Rectal smooth muscle tissue (tissue), 1 donor: ENCODE data around the gene SRSF5.
"Not testable (repeated sequence)": the region's sequence is repeated elsewhere in the genome, so short reads cannot be mapped to it uniquely, and the experiment has no call there.

Experiments
- H3K27ac ChIP-seq: one replicate; pipeline ENCODE4 v1.7.0; 2013; ENCODE audit warnings: low read depth, low read length, inconsistent platforms
- H3K27me3 ChIP-seq: one replicate; pipeline ENCODE4 v1.7.0; 2013; ENCODE audit warnings: low read length; ENCODE audit not compliant: control insufficient read depth, insufficient read depth
- H3K36me3 ChIP-seq: one replicate; pipeline ENCODE4 v1.7.0; 2013; ENCODE audit warnings: low read length; ENCODE audit not compliant: control insufficient read depth, insufficient read depth
- H3K4me1 ChIP-seq: one replicate; pipeline ENCODE4 v1.7.0; 2013; ENCODE audit warnings: low read length; ENCODE audit not compliant: control insufficient read depth, insufficient read depth
- H3K4me3 ChIP-seq: one replicate; pipeline ENCODE4 v1.7.0; 2013; ENCODE audit warnings: low read length
- H3K9ac ChIP-seq: one replicate; pipeline ENCODE4 v1.7.0; 2013; ENCODE audit warnings: low read length

Gene SRSF5

GRCh38 chr14:69796797-69797500, 30.0 kb downstream of the SRSF5 start, which contains the start of gene SLC10A1:
Gene SLC10A1 (minus strand): TSS chr14:69797241. CDS start chr14:69797155, 86 bp downstream.
- Histone ChIP-seq H3K36me3 (no peaks in the 10 kb centered on the region), H3K27me3 (no peaks in the 10 kb centered on the region), H3K27ac (no peak within 1 kb of the TSS), H3K4me1 (no peaks in the 10 kb centered on the region), H3K9ac (no peak within 1 kb of the TSS), H3K4me3 (no peak within 1 kb of the TSS)

GRCh38 chr14:69797573-69798338, 30.8 kb downstream of the SRSF5 start:
- H3K27ac ChIP-seq = no peak overlapping the region
- H3K27me3 ChIP-seq = no peaks in the 10 kb centered on the region
- H3K9ac ChIP-seq = no peak overlapping the region
- no peaks in the 10 kb centered on the region for H3K36me3 ChIP-seq
- no peaks in the 10 kb centered on the region for H3K4me1 ChIP-seq
- no peak overlapping the region for H3K4me3 ChIP-seq

DNA sequence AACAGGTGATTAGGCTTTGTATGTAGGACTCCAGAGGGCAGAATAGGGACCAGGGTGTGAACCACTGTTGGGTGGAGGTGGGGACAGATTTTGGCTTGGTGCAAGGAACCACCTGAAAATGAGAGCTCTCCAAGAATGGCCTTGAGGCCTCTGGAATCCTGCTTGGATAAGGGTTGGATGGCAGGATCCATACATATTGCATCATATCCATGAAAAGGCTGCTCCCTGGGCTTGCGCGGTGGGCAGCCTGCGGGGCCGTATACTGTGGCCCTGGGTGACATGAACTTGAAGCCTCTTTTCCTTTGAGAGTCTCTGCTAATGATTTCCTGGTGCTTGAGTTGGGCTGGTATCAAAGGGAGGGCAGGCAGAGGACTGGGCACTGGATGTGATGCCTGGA, 31.4 kb downstream of the SRSF5 start:
- H3K36me3 ChIP-seq = no peaks in the 10 kb centered on the region
- no peak overlapping the region for H3K4me3 ChIP-seq
- no peak overlapping the region for H3K27ac ChIP-seq
- no peak overlapping the region for H3K9ac ChIP-seq
- H3K4me1 ChIP-seq = no peaks in the 10 kb centered on the region
- H3K27me3 ChIP-seq = no peaks in the 10 kb centered on the region

GRCh38 chr14:69803753-69804152, 36.8 kb downstream of the SRSF5 start:
- no peaks in the 10 kb centered on the region for H3K27me3 ChIP-seq
- H3K9ac ChIP-seq = no peak overlapping the region
- H3K36me3 ChIP-seq = no peaks in the 10 kb centered on the region
- no peaks in the 10 kb centered on the region for H3K4me1 ChIP-seq
- H3K27ac ChIP-seq = no peak overlapping the region
- no peak overlapping the region for H3K4me3 ChIP-seq

GRCh38 chr14:69804902-69805301, 38.0 kb downstream of the SRSF5 start:
- H3K27ac ChIP-seq = no peak overlapping the region
- no peak overlapping the region for H3K9ac ChIP-seq
- no peak overlapping the region for H3K4me3 ChIP-seq
- H3K27me3 ChIP-seq = no peaks in the 10 kb centered on the region
- no peaks in the 10 kb centered on the region for H3K4me1 ChIP-seq
- H3K36me3 ChIP-seq = no peaks in the 10 kb centered on the region

DNA sequence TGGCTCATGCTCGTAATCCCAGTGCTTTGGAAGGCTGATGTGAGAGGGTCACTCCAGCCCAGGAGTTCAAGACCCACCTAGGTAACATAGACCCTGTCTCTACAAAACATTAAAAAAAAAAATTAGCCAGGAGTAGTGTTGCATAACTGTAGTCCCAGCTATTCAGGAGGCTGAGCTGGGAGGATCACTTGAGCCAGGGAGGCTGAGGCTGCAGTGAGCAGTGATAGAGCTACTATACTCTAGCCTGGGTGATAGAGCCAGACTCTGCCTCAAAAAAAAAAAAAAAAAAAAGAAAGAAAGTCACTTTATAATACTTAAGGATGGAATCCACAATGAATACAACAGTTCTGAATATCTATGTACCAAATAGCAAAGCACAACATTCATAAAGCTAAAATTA, 40.2 kb downstream of the SRSF5 start:
- H3K4me1 ChIP-seq = no peaks in the 10 kb centered on the region
- no peak overlapping the region for H3K9ac ChIP-seq
- no peak overlapping the region for H3K27ac ChIP-seq
- no peaks in the 10 kb centered on the region for H3K36me3 ChIP-seq
- no peaks in the 10 kb centered on the region for H3K27me3 ChIP-seq
- no peak overlapping the region for H3K4me3 ChIP-seq

- Histone ChIP-seq H3K36me3 (no peaks in the 10 kb centered on the region), H3K27me3 (no peaks in the 10 kb centered on the region), H3K27ac (no peak overlapping the region), H3K4me3 (no peak overlapping the region), H3K4me1 (no peaks in the 10 kb centered on the region), H3K9ac (no peak overlapping the region)
These were observed 42.2 kb downstream of the SRSF5 start for GRCh38 chr14:69808919-69809808.

GRCh38 chr14:69811227-69811867, 44.4 kb downstream of the SRSF5 start:
- H3K27me3 ChIP-seq = no peaks in the 10 kb centered on the region
- no peak overlapping the region for H3K9ac ChIP-seq
- H3K4me1 ChIP-seq = no peaks in the 10 kb centered on the region
- H3K4me3 ChIP-seq = no peak overlapping the region
- no peaks in the 10 kb centered on the region for H3K36me3 ChIP-seq
- H3K27ac ChIP-seq = no peak overlapping the region

- Histone ChIP-seq H3K36me3 (no peaks in the 10 kb centered on the region), H3K9ac (no peak overlapping the region), H3K4me1 (no peaks in the 10 kb centered on the region), H3K4me3 (no peak overlapping the region), H3K27ac (no peak overlapping the region), H3K27me3 (no peaks in the 10 kb centered on the region)
These were observed 44.9 kb downstream of the SRSF5 start for GRCh38 chr14:69811868-69812252.

GRCh38 chr14:69812711-69813110, 45.8 kb downstream of the SRSF5 start:
- no peaks in the 10 kb centered on the region for H3K4me1 ChIP-seq
- no peaks in the 10 kb centered on the region for H3K36me3 ChIP-seq
- no peak overlapping the region for H3K27ac ChIP-seq
- no peaks in the 10 kb centered on the region for H3K27me3 ChIP-seq
- no peak overlapping the region for H3K4me3 ChIP-seq
- no peak overlapping the region for H3K9ac ChIP-seq

DNA sequence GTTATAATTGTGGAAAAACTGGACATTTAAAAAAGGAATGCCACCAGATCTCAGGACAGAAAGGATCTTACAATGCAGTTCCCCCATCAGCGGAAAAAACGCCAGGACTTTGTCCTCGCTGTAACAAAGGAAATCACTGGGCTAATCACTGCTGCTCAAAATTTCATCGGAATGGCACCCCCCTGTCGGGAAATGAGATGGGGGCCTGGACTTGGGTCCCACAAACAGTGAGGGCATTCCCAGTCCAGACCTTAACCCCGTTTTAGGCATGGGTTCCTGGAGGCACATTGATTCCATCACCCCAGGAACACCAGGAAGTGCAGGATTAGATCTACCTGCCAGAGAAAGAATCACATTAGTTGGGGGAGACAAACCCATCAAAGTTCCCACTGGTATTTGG, 46.4 kb downstream of the SRSF5 start:
- H3K36me3 ChIP-seq, H3K9ac ChIP-seq, H3K4me1 ChIP-seq, H3K27me3 ChIP-seq, H3K27ac ChIP-seq, H3K4me3 ChIP-seq: not testable (repeated sequence)

- H3K27ac ChIP-seq = no peak overlapping the region
- no peaks in the 10 kb centered on the region for H3K27me3 ChIP-seq
- H3K9ac ChIP-seq = no peak overlapping the region
- H3K4me3 ChIP-seq = no peak overlapping the region
- H3K36me3 ChIP-seq = no peaks in the 10 kb centered on the region
- no peaks in the 10 kb centered on the region for H3K4me1 ChIP-seq
These were observed 47.5 kb downstream of the SRSF5 start for GRCh38 chr14:69814397-69814796.
